SK-MEL-5 (cell line): ENCODE data around the gene GLRX. TPM values are rescaled to one million over a fixed set of nuclear protein-coding genes. Genes with fewer than 3 reads are reported as not detected.

Experiments
- DNase-seq: peaks from one replicate; pipeline ENCODE4 v3.0.0-alpha.2; 2016; ENCODE audit warnings: low read depth, low spot score
- in situ Hi-C: cut with HindIII; loops from 2 replicates; pipeline ENCODE4 v1.10.0; 2016; ENCODE audit warnings: low sequenced_read_pairs, high pct_unique_total_duplicates, low pct_unique_long_range_greater_than_20kb
- total RNA-seq: library from RNA; depleted of rRNA; stranded (reverse); fragments of >200 nt; shearing (Covaris generic); gene quantifications from 2 replicates; pipeline ENCODE4 v1.2.3, GENCODE V29; 2014; rRNA removed

The GLRX gene
- total RNA-seq, 1 experiment from 2014 or later = 8.1 TPM

GRCh38 chr5:95773335-95774059, 49.0 kb downstream of the GLRX start:
- in situ Hi-C loops = loop anchor here (25.0 kb wide), 1 partner anchor 111 kb away; no protein-coding TSS in a partner anchor
- DNase-seq = peak; percentile 23

- no peak for DNase-seq
- in situ Hi-C loops = loop anchor here (25.0 kb wide), 1 partner anchor 110 kb away; no protein-coding TSS in a partner anchor
Observed at GRCh38 chr5:95771892-95772291, 50.6 kb downstream of the GLRX start.

- no peak for DNase-seq
- in situ Hi-C loops = loop anchor here (25.0 kb wide), 1 partner anchor 109 kb away; no protein-coding TSS in a partner anchor
Observed at GRCh38 chr5:95770830-95771708, 51.5 kb downstream of the GLRX start.

- no peak for DNase-seq
- in situ Hi-C loops = loop anchor here (25.0 kb wide), 1 partner anchor 106 kb away; no protein-coding TSS in a partner anchor
Observed at GRCh38 chr5:95768731-95769130, 53.8 kb downstream of the GLRX start.

GRCh38 chr5:95763941-95764340, 58.6 kb downstream of the GLRX start:
- no peak for DNase-seq

More at GRCh38 chr5:95763941-95764340, 58.6 kb downstream of the GLRX start:
- in situ Hi-C loops = loop anchor here (25.0 kb wide), 1 partner anchor 102 kb away; no protein-coding TSS in a partner anchor

Other genes with a start within 250 kb of the GLRX start
- not detected in 2 replicates for gene GPR150, start 202.6 kb downstream of the GLRX start, total RNA-seq
- gene RFESD, start 175.9 kb downstream of the GLRX start, total RNA-seq = 2.2 and 4.5 TPM in 2 replicates
- gene SPATA9, start 139.7 kb downstream of the GLRX start, total RNA-seq = not detected in 2 replicates
- 56.7 and 57.0 TPM in 2 replicates for gene RHOBTB3, start 91.4 kb downstream of the GLRX start, total RNA-seq
- gene ELL2, start 139.1 kb upstream of the GLRX start, total RNA-seq = 9.6 and 11.2 TPM in 2 replicates